ENCODE measurements around the gene ACSS1.
A peak's percentile ranks its signal among the peaks of the same experiment; 100 is the strongest.

Gene ACSS1

GRCh38 chr20:25070821-25071473, 13.0 kb upstream of the ACSS1 start:
- Histone ChIP-seq H3K4me1 (ENCODE audit: control insufficient read depth in 1 of 2, insufficient read depth in 1 of 2, low read depth in 1 of 2, low read length in 1 of 2) (no peaks in the 10 kb centered on the region), H3K9me3 (no peaks in the 10 kb centered on the region), H3K36me3 (no peaks in the 10 kb centered on the region), H3K27me3 (peaks cover 92% of the 10 kb centered on the region), H3K4me3 (ENCODE audit: low read depth in 1 of 2, low read length in 1 of 2) (no peak overlapping the region), H3K27ac (no peak overlapping the region)
- no peak for TF ChIP-seq CTCF (IDR thresholded peaks at IDR 0.05)

- H3K27ac ChIP-seq, result no peak overlapping the region
Measured at GRCh38 chr20:25067102-25067987, 9.4 kb upstream of the ACSS1 start.

GRCh38 chr20:25066386-25066785, 8.4 kb upstream of the ACSS1 start:
- no peak overlapping the region for H3K4me3 ChIP-seq (ENCODE audit: low read depth in 1 of 2, low read length in 1 of 2)
- no peak for TF ChIP-seq CTCF (IDR thresholded peaks at IDR 0.05)
- H3K27ac ChIP-seq, result no peak overlapping the region
- peaks cover 72% of the 10 kb centered on the region for H3K27me3 ChIP-seq
- H3K36me3 ChIP-seq, result no peaks in the 10 kb centered on the region
- no peaks in the 10 kb centered on the region for H3K4me1 ChIP-seq (ENCODE audit: control insufficient read depth in 1 of 2, insufficient read depth in 1 of 2, low read depth in 1 of 2, low read length in 1 of 2)
- no peaks in the 10 kb centered on the region for H3K9me3 ChIP-seq

More at GRCh38 chr20:25067102-25067987, 9.4 kb upstream of the ACSS1 start:
- Histone ChIP-seq H3K4me3 (ENCODE audit: low read depth in 1 of 2, low read length in 1 of 2) (no peak overlapping the region), H3K36me3 (no peaks in the 10 kb centered on the region), H3K27me3 (peaks cover 73% of the 10 kb centered on the region), H3K9me3 (no peaks in the 10 kb centered on the region), H3K4me1 (ENCODE audit: control insufficient read depth in 1 of 2, insufficient read depth in 1 of 2, low read depth in 1 of 2, low read length in 1 of 2) (no peaks in the 10 kb centered on the region)
- TF ChIP-seq CTCF (IDR thresholded peaks at IDR 0.05), result no peak

GRCh38 chr20:25065625-25066338, 7.8 kb upstream of the ACSS1 start:
- H3K27me3 ChIP-seq, result peaks cover 70% of the 10 kb centered on the region
- H3K27ac ChIP-seq, result no peak overlapping the region

More at GRCh38 chr20:25065625-25066338, 7.8 kb upstream of the ACSS1 start:
- TF ChIP-seq CTCF (IDR thresholded peaks at IDR 0.05), result peak; percentile 56
- Histone ChIP-seq H3K4me1 (ENCODE audit: control insufficient read depth in 1 of 2, insufficient read depth in 1 of 2, low read depth in 1 of 2, low read length in 1 of 2) (no peaks in the 10 kb centered on the region), H3K4me3 (ENCODE audit: low read depth in 1 of 2, low read length in 1 of 2) (no peak overlapping the region), H3K9me3 (no peaks in the 10 kb centered on the region), H3K36me3 (no peaks in the 10 kb centered on the region)

Measured in neutrophil (primary cell).